ENCODE results near the gene SGMS1.
"Not testable (repeated sequence)": the region's sequence is repeated elsewhere in the genome, so short reads cannot be mapped to it uniquely, and the experiment has no call there.

The SGMS1 gene

DNA sequence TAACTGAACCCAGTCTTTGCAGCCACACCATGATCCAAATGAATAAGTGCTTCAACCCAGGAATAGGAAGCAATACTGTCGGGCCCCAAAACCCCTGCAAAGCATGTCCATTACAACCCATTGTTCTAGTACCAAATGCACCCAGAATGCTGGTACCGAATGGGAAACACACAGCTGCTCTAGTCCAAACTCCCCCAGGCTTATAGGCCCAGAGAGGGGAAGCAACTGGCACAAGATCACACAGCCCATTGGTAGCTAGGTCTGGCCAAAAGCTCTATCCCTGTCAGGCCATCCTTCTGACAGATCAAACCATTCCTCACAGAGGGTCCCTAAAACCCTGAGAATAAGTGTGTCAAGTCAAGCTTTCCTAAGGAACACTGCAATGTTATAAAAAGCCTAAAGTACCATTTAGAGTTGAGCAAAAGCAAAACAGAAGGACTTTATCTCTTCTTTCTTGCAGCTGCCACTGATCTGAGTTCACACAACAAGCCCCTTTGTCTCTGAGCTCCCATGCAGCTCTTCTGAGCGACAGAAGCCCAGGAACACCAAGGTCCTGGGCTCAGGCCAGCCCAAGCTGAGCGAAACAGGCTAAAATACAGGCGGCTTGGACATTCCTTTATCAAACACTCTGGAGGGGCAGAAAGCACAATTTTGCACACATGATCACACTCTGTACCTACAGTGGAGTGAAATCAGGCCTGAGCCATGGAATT is 116.7 kb downstream of the SGMS1 start:
- Histone ChIP-seq H3K9me2 (ENCODE audit: low read depth, low read length) (no peaks in the 10 kb centered on the region), H3K27ac (ENCODE audit: low read depth, low read length, poor library complexity, severe bottlenecking) (no peak overlapping the region), H3K4me2 (ENCODE audit: low read length) (no peak overlapping the region), H3K9ac (ENCODE audit: low read length) (no peak overlapping the region), H3K27me3 (ENCODE audit: insufficient read depth, low read length) (no peaks in the 10 kb centered on the region), H3K36me3 (ENCODE audit: insufficient read depth, low read length) (no peaks in the 10 kb centered on the region), H3K9me3 (ENCODE audit: low read length) (no peaks in the 10 kb centered on the region), H2AFZ (ENCODE audit: low read length) (no peak overlapping the region), H3K4me3 (ENCODE audit: low read depth, low read length, poor library complexity, severe bottlenecking) (no peak overlapping the region), H4K20me1 (ENCODE audit: insufficient read depth, low read length) (no peaks in the 10 kb centered on the region), H3K79me2 (ENCODE audit: insufficient read depth, low read length) (no peaks in the 10 kb centered on the region), H3K4me1 (ENCODE audit: insufficient read depth, low read length, severe bottlenecking) (peaks cover 22% of the 10 kb centered on the region), H3F3A (ENCODE audit: insufficient read depth, low read length) (no peaks in the 10 kb centered on the region)
- TF ChIP-seq EZH2 (IDR thresholded peaks at IDR 0.05; ENCODE audit: borderline replicate concordance, low read length), result no peak
- TF ChIP-seq, protein P1, sequence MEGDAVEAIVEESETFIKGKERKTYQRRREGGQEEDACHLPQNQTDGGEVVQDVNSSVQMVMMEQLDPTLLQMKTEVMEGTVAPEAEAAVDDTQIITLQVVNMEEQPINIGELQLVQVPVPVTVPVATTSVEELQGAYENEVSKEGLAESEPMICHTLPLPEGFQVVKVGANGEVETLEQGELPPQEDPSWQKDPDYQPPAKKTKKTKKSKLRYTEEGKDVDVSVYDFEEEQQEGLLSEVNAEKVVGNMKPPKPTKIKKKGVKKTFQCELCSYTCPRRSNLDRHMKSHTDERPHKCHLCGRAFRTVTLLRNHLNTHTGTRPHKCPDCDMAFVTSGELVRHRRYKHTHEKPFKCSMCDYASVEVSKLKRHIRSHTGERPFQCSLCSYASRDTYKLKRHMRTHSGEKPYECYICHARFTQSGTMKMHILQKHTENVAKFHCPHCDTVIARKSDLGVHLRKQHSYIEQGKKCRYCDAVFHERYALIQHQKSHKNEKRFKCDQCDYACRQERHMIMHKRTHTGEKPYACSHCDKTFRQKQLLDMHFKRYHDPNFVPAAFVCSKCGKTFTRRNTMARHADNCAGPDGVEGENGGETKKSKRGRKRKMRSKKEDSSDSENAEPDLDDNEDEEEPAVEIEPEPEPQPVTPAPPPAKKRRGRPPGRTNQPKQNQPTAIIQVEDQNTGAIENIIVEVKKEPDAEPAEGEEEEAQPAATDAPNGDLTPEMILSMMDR (IDR thresholded peaks at IDR 0.05; ENCODE audit: low read length), result no peak

DNA sequence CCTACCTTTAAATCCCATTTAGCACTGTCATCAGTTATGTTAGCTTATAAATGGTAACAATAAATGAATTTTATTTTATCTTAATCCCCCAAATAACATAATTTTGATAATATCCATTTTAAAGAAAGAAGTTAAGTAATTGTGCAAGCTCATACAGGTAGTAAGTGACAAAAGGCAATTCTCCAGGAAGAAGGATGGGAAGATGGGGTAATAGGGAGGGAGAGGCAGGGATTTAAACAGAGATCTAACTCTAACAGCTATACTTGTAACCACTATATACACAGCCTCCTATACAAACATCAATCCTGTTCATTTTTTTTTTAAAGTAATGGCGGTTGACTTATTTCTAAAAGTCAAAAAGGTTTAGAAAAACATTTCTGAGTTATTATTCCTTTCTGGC is 119.4 kb downstream of the SGMS1 start:
- Histone ChIP-seq H3K27me3 (ENCODE audit: insufficient read depth, low read length) (no peaks in the 10 kb centered on the region), H2AFZ (ENCODE audit: low read length) (no peak overlapping the region), H3K4me3 (ENCODE audit: low read depth, low read length, poor library complexity, severe bottlenecking) (no peak overlapping the region), H3K9ac (ENCODE audit: low read length) (no peak overlapping the region), H3K4me1 (ENCODE audit: insufficient read depth, low read length, severe bottlenecking) (peaks cover 28% of the 10 kb centered on the region), H3K79me2 (ENCODE audit: insufficient read depth, low read length) (no peaks in the 10 kb centered on the region), H3K9me3 (ENCODE audit: low read length) (no peaks in the 10 kb centered on the region), H4K20me1 (ENCODE audit: insufficient read depth, low read length) (no peaks in the 10 kb centered on the region), H3K4me2 (ENCODE audit: low read length) (0 out of 2 replicates have a peak overlapping the region, but pooled peaks have one; percentile 47), H3K27ac (ENCODE audit: low read depth, low read length, poor library complexity, severe bottlenecking) (peak overlapping the region; percentile 51), H3F3A (ENCODE audit: insufficient read depth, low read length) (no peaks in the 10 kb centered on the region), H3K36me3 (ENCODE audit: insufficient read depth, low read length) (no peaks in the 10 kb centered on the region), H3K9me2 (ENCODE audit: low read depth, low read length) (no peaks in the 10 kb centered on the region)
- TF ChIP-seq, protein P1 (IDR thresholded peaks at IDR 0.05; ENCODE audit: low read length), result no peak
- no peak for TF ChIP-seq EZH2 (IDR thresholded peaks at IDR 0.05; ENCODE audit: borderline replicate concordance, low read length)

DNA sequence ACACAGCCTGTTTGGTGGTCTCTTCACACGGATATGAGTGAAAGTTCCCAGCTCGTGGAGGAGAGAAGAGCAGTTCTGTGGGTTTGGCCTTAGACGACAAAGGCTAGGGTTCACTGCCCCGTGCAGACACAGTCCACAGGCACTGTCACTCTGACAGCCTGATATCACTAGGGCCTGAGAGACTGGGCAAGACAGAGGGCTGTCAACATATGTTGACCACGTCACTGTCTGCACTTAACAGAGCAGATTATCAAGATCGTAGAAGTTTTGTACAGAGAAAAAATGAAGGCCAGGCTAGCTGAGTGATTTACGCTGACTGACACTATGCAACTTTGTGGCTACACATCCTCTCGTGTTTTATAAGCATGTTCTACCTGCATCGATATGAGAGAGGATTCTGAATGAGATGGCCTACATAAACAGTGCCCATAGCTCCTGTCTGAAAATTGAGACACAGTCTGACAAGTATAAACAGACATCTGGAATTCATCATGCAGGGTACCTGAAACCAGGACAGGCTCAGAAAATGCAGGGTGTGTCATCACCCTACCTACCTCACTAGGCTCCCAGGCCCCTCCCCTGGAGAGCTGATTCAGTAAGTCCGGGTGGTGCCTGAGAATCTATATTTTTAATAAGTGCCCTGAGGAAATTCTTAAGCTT is 120.0 kb downstream of the SGMS1 start:
- H3K4me2 ChIP-seq (ENCODE audit: low read length), result peak overlapping the region; percentile 47; the same call in 1 of the 2 replicates
- H2AFZ ChIP-seq (ENCODE audit: low read length), result no peak overlapping the region
- TF ChIP-seq, protein P1 (IDR thresholded peaks at IDR 0.05; ENCODE audit: low read length), result no peak
- no peak for TF ChIP-seq EZH2 (IDR thresholded peaks at IDR 0.05; ENCODE audit: borderline replicate concordance, low read length)

DNA sequence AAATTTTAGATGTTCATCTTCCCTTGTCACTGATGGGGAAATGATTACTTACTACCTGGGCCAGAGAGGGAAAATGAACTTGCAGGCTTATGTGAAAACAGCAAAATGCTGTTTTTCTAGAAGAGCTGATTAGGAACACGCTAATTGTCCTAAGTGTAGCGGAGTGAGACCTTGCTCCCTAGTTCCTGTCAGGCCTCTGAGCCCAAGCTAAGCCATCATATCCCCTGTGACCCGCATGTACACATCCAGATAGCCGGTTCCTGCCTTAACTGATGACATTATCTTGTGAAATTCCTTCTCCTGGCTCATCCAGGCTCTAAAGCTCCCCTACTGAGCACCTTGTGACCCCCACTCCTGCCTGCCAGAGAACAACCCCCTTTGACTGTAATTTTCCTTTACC is 120.6 kb downstream of the SGMS1 start:
- H3K9me2 ChIP-seq (ENCODE audit: low read depth, low read length); H3K79me2 ChIP-seq (ENCODE audit: insufficient read depth, low read length); H3K27me3 ChIP-seq (ENCODE audit: insufficient read depth, low read length); H3K36me3 ChIP-seq (ENCODE audit: insufficient read depth, low read length); H4K20me1 ChIP-seq (ENCODE audit: insufficient read depth, low read length); H3K4me3 ChIP-seq (ENCODE audit: low read depth, low read length, poor library complexity, severe bottlenecking); H2AFZ ChIP-seq (ENCODE audit: low read length); H3K9me3 ChIP-seq (ENCODE audit: low read length); H3K9ac ChIP-seq (ENCODE audit: low read length); H3F3A ChIP-seq (ENCODE audit: insufficient read depth, low read length): not testable (repeated sequence)
- Histone ChIP-seq H3K4me2 (ENCODE audit: low read length) (peak overlapping the region; percentile 47; the same call in 1 of the 2 replicates), H3K27ac (ENCODE audit: low read depth, low read length, poor library complexity, severe bottlenecking) (peak overlapping the region; percentile 51), H3K4me1 (ENCODE audit: insufficient read depth, low read length, severe bottlenecking) (peaks cover 28% of the 10 kb centered on the region)

More for the DNA sequence above, 120.0 kb downstream of the SGMS1 start:
- Histone ChIP-seq H3K36me3 (ENCODE audit: insufficient read depth, low read length) (no peaks in the 10 kb centered on the region), H3K9me3 (ENCODE audit: low read length) (no peaks in the 10 kb centered on the region), H3F3A (ENCODE audit: insufficient read depth, low read length) (no peaks in the 10 kb centered on the region), H3K9ac (ENCODE audit: low read length) (no peak overlapping the region; the same call in 1 of the 2 replicates), H3K79me2 (ENCODE audit: insufficient read depth, low read length) (no peaks in the 10 kb centered on the region), H3K27me3 (ENCODE audit: insufficient read depth, low read length) (no peaks in the 10 kb centered on the region), H3K4me1 (ENCODE audit: insufficient read depth, low read length, severe bottlenecking) (peaks cover 28% of the 10 kb centered on the region), H3K9me2 (ENCODE audit: low read depth, low read length) (no peaks in the 10 kb centered on the region), H4K20me1 (ENCODE audit: insufficient read depth, low read length) (no peaks in the 10 kb centered on the region), H3K4me3 (ENCODE audit: low read depth, low read length, poor library complexity, severe bottlenecking) (no peak overlapping the region), H3K27ac (ENCODE audit: low read depth, low read length, poor library complexity, severe bottlenecking) (peak overlapping the region; percentile 51)

Data from OCI-LY1 (cell line).